Hematopoietic multipotent progenitor cell treated with erythropoietin and hydrocortisone succinate and interleukin-3 and kit ligand, for 8 days (in vitro differentiated cells): ENCODE results near the gene ALDH3B1.

ENCODE experiments used
- DNase-seq: peaks from one replicate; pipeline ENCODE4 v3.0.0-alpha.2; 2015

Gene ALDH3B1

GRCh38 chr11:68014157-68014946 lies 4.2 kb downstream of the ALDH3B1 start:
- peak; percentile 83 for DNase-seq

- DNase-seq, result no peak
Measured at GRCh38 chr11:68014947-68015447, 4.9 kb downstream of the ALDH3B1 start.

- no peak for DNase-seq
Measured at GRCh38 chr11:68015467-68015866, 5.3 kb downstream of the ALDH3B1 start.

- DNase-seq, result no peak
Measured at GRCh38 chr11:68016161-68016903, 6.2 kb downstream of the ALDH3B1 start.

- DNase-seq, result peak; percentile 72
Measured at GRCh38 chr11:68016904-68017817, 7.0 kb downstream of the ALDH3B1 start.

GRCh38 chr11:68017980-68018729 lies 8.0 kb downstream of the ALDH3B1 start:
- no peak for DNase-seq

- no peak for DNase-seq
Measured at GRCh38 chr11:68018730-68019190, 8.6 kb downstream of the ALDH3B1 start.

- no peak for DNase-seq
Measured at GRCh38 chr11:68019486-68019885, 9.4 kb downstream of the ALDH3B1 start.

GRCh38 chr11:68020575-68020974 lies 10.4 kb downstream of the ALDH3B1 start:
- no peak for DNase-seq

GRCh38 chr11:68021167-68021787 lies 11.2 kb downstream of the ALDH3B1 start:
- no peak for DNase-seq

GRCh38 chr11:68022531-68022930 lies 12.4 kb downstream of the ALDH3B1 start:
- no peak for DNase-seq

- DNase-seq, result no peak
Measured at GRCh38 chr11:68024508-68024907, 14.4 kb downstream of the ALDH3B1 start.

GRCh38 chr11:68025047-68025446 lies 14.9 kb downstream of the ALDH3B1 start:
- DNase-seq, result peak; percentile 63

GRCh38 chr11:68026391-68027105 lies 16.4 kb downstream of the ALDH3B1 start:
- no peak for DNase-seq

GRCh38 chr11:68027667-68028066 lies 17.5 kb downstream of the ALDH3B1 start:
- no peak for DNase-seq

- no peak for DNase-seq
Measured at GRCh38 chr11:68028802-68029545, 18.8 kb downstream of the ALDH3B1 start.

GRCh38 chr11:68030318-68031143 lies 20.4 kb downstream of the ALDH3B1 start, which contains the start of gene NDUFS8:
NDUFS8 (plus strand) TSS chr11:68030681; CDS start chr11:68032152, 1,471 bp downstream.
- DNase-seq, result peak; percentile 100

GRCh38 chr11:68031144-68031464 lies 21.0 kb downstream of the ALDH3B1 start:
- DNase-seq, result peak; percentile 65

- DNase-seq, result no peak
Measured at GRCh38 chr11:68032003-68032402, 21.9 kb downstream of the ALDH3B1 start.
